ENCODE data around the gene GUCY2C.

GRCh38 chr12:14567351-14568162 is 128.8 kb downstream of the GUCY2C start, which contains the start of gene PLBD1:
- TF ChIP-seq CTCF (IDR thresholded peaks at IDR 0.05), result no peak
- no peak for TF ChIP-seq EZH2 (IDR thresholded peaks at IDR 0.05; ENCODE audit: borderline replicate concordance, insufficient read depth, low read depth, low read length, poor library complexity, severe bottlenecking)
